Hepatocyte (in vitro differentiated cells): ENCODE results near the gene SHANK1. TPM values are rescaled to one million over a fixed set of nuclear protein-coding genes. Genes with fewer than 3 reads are reported as not detected.

Experiments used
- DNase-seq: peaks from one replicate; pipeline ENCODE4 v3.0.0-alpha.2; 2016; ENCODE audit warnings: low spot score
- H2AFZ ChIP-seq: fragments of 200-600 bp; sonication (generic); 2 replicates; pipeline ENCODE4 v1.6.0; 2016; ENCODE audit warnings: antibody characterized with exemption, mild to moderate bottlenecking
- H3K27ac ChIP-seq: fragments of 200-600 bp; sonication (generic); 2 replicates; pipeline ENCODE4 v1.5.1; 2016; ENCODE audit warnings: mild to moderate bottlenecking
- H3K27me3 ChIP-seq: fragments of 200-600 bp; sonication (generic); 2 replicates; pipeline ENCODE4 v1.6.1; 2016
- H3K36me3 ChIP-seq: fragments of 200-600 bp; sonication (generic); replicated peaks from 2 replicates; pipeline ENCODE4 v1.5.1; 2016; ENCODE audit warnings: low read depth; ENCODE audit not compliant: insufficient read depth
- H3K4me1 ChIP-seq: fragments of 200-600 bp; sonication (generic); 2 replicates; pipeline ENCODE4 v1.5.1; 2016; ENCODE audit warnings: mild to moderate bottlenecking, moderate library complexity; ENCODE audit not compliant: insufficient read depth
- H3K4me2 ChIP-seq: fragments of 200-600 bp; sonication (generic); 2 replicates; pipeline ENCODE4 v1.6.0; 2016
- H3K4me3 ChIP-seq: fragments of 200-600 bp; sonication (generic); 2 replicates; pipeline ENCODE4 v1.5.1; 2016; ENCODE audit warnings: mild to moderate bottlenecking
- H3K79me2 ChIP-seq: fragments of 200-600 bp; sonication (generic); 2 replicates; pipeline ENCODE4 v1.6.0; 2017; ENCODE audit warnings: mild to moderate bottlenecking
- H3K9me2 ChIP-seq: fragments of 200-600 bp; sonication (generic); replicated peaks from 2 replicates; pipeline ENCODE4 v1.6.0; 2017; ENCODE audit warnings: mild to moderate bottlenecking; ENCODE audit not compliant: insufficient read depth
- H3K9me3 ChIP-seq: fragments of 200-600 bp; sonication (generic); 2 replicates; pipeline ENCODE4 v1.5.1; 2016; ENCODE audit warnings: low read depth, mild to moderate bottlenecking
- H4K20me1 ChIP-seq: fragments of 200-600 bp; sonication (generic); 2 replicates; pipeline ENCODE4 v1.6.0; 2016; ENCODE audit warnings: mild to moderate bottlenecking; ENCODE audit not compliant: insufficient read depth, poor library complexity, severe bottlenecking
- CTCF ChIP-seq: fragments of 200-600 bp; sonication (generic); IDR thresholded peaks from 2 replicates; pipeline ENCODE4 v1.5.1; 2016; ENCODE audit warnings: antibody characterized with exemption, mild to moderate bottlenecking; ENCODE audit not compliant: poor library complexity
- EZH2 ChIP-seq: fragments of 200-600 bp; sonication (generic); IDR thresholded peaks from 2 replicates; pipeline ENCODE4 v1.6.1; 2016; ENCODE audit warnings: antibody characterized with exemption, mild to moderate bottlenecking, borderline replicate concordance
- EZH2phosphoT487 ChIP-seq: fragments of 200-600 bp; sonication (generic); IDR thresholded peaks from one replicate; pipeline ENCODE4 v1.6.1; 2018; ENCODE audit warnings: antibody characterized with exemption, mild to moderate bottlenecking, low read depth, moderate library complexity; ENCODE audit not compliant: unreplicated experiment, severe bottlenecking
- WGBS: methylation state at CpG from one replicate; pipeline ENCODE4 v1.1.6; 2016; ENCODE audit warnings: low lambda C conversion rate; ENCODE audit errors: missing lambda C conversion rate; 5-methylcytosine and 5-hydroxymethylcytosine counted together
- polyA plus RNA-seq: library from polyadenylated mRNA; unstranded; fragments of >200 nt; fragmentation: Nextera tagmentation; extraction: Ambion mirVana; gene quantifications from 2 replicates; pipeline ENCODE4 v1.2.1, GENCODE V29; 2016
- total RNA-seq: library from RNA; depleted of rRNA; stranded (reverse); fragments of >200 nt; gene quantifications from 2 replicates; pipeline ENCODE4 v1.2.3, GENCODE V29; 2014

SHANK1 gene
- total and polyA plus RNA-seq, 2 experiments from 2014 or later = 0.56 to 2.3 TPM

- H3K27me3 ChIP-seq = peaks cover 47% of the 10 kb centered on the region
- no peak for DNase-seq
These were observed 1.3 kb upstream of the SHANK1 start for GRCh38 chr19:50720921-50721381.

DNA sequence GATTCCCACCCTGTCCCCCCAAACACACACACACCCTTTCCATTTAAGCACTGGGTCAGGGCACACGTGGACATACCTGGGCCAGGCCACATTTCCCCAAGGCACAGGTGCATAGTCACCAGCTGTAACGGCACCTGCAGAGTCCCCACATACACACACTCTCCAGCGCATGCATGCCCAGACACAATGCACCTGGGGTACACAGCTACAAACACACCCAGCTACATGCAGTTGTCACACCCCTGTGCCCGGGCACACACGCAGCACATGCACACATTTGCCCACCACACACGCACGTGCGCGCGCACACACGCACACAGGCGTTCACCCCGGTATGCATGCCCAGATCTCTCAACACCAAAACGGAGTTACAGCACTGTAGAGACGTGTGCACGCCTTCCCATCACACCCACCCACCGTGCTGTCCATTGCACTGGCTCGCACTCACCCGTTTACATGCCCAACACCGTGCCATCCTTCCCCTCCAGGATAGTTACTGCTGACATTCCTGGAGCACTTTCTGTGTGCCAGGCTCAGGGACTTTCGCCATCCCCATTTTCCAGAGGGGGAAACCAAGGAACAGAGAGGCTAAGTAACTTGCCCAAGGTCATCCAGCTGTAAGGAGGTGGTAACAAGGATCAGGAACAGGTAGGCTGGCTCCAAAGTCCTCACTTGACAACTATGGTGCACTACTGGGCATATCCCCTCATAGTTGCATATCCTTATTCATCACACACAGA is 749 bp upstream of the SHANK1 start:
- TF ChIP-seq CTCF (no peak), EZH2phosphoT487 (no peak), EZH2 (no peak)
- H3K4me3 ChIP-seq = no peak overlapping the region
- peaks cover 3% of the 10 kb centered on the region for H3K4me1 ChIP-seq
- no peak overlapping the region for H2AFZ ChIP-seq
- H3K79me2 ChIP-seq = no peaks in the 10 kb centered on the region
- H3K4me2 ChIP-seq = no peak overlapping the region
- H3K36me3 ChIP-seq = no peaks in the 10 kb centered on the region
- H3K9me3 ChIP-seq = no peaks in the 10 kb centered on the region
- peaks cover 47% of the 10 kb centered on the region for H3K27me3 ChIP-seq
- H3K27ac ChIP-seq = no peak overlapping the region
- H3K9me2 ChIP-seq = no peaks in the 10 kb centered on the region
- 65% methylated on average over 20 of the region's 21 CpGs for WGBS
- DNase-seq = no peak
- no peaks in the 10 kb centered on the region for H4K20me1 ChIP-seq

More at GRCh38 chr19:50720921-50721381, 1.3 kb upstream of the SHANK1 start:
- no peaks in the 10 kb centered on the region for H3K9me2 ChIP-seq
- TF ChIP-seq EZH2phosphoT487 = no peak
- no peak for TF ChIP-seq EZH2
- no peak for TF ChIP-seq CTCF
- peaks cover 3% of the 10 kb centered on the region for H3K79me2 ChIP-seq
- H3K4me1 ChIP-seq = peaks cover 9% of the 10 kb centered on the region
- no peak overlapping the region for H3K4me3 ChIP-seq
- H4K20me1 ChIP-seq = no peaks in the 10 kb centered on the region
- H3K27ac ChIP-seq = no peak overlapping the region
- no peak overlapping the region for H3K4me2 ChIP-seq
- WGBS = 47% methylated on average over 8 of the region's 8 CpGs
- H3K9me3 ChIP-seq = no peaks in the 10 kb centered on the region
- H2AFZ ChIP-seq = no peak overlapping the region
- no peaks in the 10 kb centered on the region for H3K36me3 ChIP-seq

DNA sequence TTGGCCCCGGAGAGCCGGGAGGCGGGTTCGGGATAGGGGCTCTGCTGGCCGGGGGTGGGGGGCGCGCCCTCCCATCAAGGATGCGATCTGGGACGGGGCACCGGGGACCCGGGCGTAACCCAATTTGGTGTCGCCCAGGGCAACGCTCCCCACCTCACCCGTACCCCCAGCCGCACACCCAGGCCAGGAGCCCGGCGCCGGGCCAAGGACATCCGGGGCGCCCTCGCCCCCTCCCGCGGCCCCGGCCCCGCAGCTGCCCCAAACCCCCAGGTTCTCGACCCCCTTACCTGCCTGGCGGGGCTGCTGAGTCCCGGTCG is 525 bp downstream of the SHANK1 start:
- Histone ChIP-seq H3K36me3 (no peaks in the 10 kb centered on the region), H3K4me3 (no peak overlapping the region), H3K4me2 (peak overlapping the region; percentile 91), H4K20me1 (no peaks in the 10 kb centered on the region), H3K27ac (no peak overlapping the region), H3K9me3 (no peaks in the 10 kb centered on the region), H3K9me2 (no peaks in the 10 kb centered on the region), H3K79me2 (no peaks in the 10 kb centered on the region), H2AFZ (no peak overlapping the region), H3K27me3 (peaks cover 51% of the 10 kb centered on the region), H3K4me1 (peaks cover 2% of the 10 kb centered on the region)
- no CpG with 5 or more reads among the region's 30 CpGs for WGBS
- no peak for TF ChIP-seq EZH2phosphoT487
- TF ChIP-seq EZH2 = no peak
- TF ChIP-seq CTCF = no peak
- DNase-seq = no peak
